ENCODE measurements around the gene PTPN14.

DNA sequence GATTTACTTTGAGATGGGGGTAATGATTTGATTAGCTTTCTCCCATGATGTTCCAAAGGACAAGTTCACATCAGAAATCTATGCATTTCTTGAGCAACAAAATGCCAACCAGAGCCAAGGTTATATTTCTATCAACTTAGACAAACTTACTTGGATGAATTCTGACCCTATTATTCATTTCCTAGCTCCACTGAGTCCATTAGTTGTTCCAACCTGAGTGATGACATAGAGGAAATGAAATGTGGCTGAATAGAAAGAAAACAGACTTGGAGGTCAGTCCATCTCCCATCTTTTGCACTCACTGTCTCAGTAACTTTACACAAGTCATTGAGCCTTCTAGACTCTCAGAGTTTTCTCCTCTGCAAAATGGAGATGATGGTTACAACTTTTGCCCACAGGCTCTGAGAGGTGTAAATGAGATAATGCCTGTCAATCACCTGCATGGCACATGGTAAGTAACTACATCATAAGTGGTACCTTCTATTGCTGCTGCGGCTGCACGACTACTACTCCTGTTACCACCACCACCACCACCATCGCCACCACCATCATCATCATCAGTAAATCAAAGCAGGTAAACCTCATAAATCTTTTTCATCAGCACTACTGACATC lies 98.2 kb downstream of the PTPN14 start:
- TF ChIP-seq, protein P1, sequence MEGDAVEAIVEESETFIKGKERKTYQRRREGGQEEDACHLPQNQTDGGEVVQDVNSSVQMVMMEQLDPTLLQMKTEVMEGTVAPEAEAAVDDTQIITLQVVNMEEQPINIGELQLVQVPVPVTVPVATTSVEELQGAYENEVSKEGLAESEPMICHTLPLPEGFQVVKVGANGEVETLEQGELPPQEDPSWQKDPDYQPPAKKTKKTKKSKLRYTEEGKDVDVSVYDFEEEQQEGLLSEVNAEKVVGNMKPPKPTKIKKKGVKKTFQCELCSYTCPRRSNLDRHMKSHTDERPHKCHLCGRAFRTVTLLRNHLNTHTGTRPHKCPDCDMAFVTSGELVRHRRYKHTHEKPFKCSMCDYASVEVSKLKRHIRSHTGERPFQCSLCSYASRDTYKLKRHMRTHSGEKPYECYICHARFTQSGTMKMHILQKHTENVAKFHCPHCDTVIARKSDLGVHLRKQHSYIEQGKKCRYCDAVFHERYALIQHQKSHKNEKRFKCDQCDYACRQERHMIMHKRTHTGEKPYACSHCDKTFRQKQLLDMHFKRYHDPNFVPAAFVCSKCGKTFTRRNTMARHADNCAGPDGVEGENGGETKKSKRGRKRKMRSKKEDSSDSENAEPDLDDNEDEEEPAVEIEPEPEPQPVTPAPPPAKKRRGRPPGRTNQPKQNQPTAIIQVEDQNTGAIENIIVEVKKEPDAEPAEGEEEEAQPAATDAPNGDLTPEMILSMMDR (conservative IDR thresholded peaks at IDR 0.05 in 1 of 2, IDR thresholded peaks at IDR 0.05 in 1 of 2; ENCODE audit: extremely low read depth in 1 of 2, insufficient read depth in 1 of 2, low read depth in 1 of 2, low read length in 2 of 2) = no peak
- no peak for TF ChIP-seq EZH2 (IDR thresholded peaks at IDR 0.05; ENCODE audit: borderline replicate concordance, low read length)
